GM10248 (cell line): ENCODE measurements around the gene HSD11B2.
A peak's percentile ranks its signal among the peaks of the same experiment; 100 is the strongest.

ENCODE experiments used
- CTCF ChIA-PET: fragments of 300-600 bp; sonication (Branson Sonifier 250); formaldehyde crosslinking; extraction: SDS; loops from one replicate; lab custom pipeline; 2021; ENCODE audit warnings: antibody characterized with exemption; lab: Yijun Ruan, JAX
- POLR2A ChIA-PET: fragments of 350-650 bp; sonication (Branson Sonifier 250); formaldehyde crosslinking; extraction: SDS; loops from one replicate; lab custom pipeline; 2020; ENCODE audit warnings: antibody characterized with exemption; lab: Yijun Ruan, JAX
- DNase-seq: peaks from one replicate; pipeline ENCODE4 v3.0.0; 2012; ENCODE audit errors: extremely low spot score
- TF ChIP-seq, protein P1 (sequence below): IDR thresholded peaks from 2 replicates; pipeline ENCODE4 v1.5.1; 2012; ENCODE audit warnings: mild to moderate bottlenecking, low read depth; ENCODE audit errors: extremely low read depth, missing control alignments, control extremely low read depth

The HSD11B2 gene

DNA sequence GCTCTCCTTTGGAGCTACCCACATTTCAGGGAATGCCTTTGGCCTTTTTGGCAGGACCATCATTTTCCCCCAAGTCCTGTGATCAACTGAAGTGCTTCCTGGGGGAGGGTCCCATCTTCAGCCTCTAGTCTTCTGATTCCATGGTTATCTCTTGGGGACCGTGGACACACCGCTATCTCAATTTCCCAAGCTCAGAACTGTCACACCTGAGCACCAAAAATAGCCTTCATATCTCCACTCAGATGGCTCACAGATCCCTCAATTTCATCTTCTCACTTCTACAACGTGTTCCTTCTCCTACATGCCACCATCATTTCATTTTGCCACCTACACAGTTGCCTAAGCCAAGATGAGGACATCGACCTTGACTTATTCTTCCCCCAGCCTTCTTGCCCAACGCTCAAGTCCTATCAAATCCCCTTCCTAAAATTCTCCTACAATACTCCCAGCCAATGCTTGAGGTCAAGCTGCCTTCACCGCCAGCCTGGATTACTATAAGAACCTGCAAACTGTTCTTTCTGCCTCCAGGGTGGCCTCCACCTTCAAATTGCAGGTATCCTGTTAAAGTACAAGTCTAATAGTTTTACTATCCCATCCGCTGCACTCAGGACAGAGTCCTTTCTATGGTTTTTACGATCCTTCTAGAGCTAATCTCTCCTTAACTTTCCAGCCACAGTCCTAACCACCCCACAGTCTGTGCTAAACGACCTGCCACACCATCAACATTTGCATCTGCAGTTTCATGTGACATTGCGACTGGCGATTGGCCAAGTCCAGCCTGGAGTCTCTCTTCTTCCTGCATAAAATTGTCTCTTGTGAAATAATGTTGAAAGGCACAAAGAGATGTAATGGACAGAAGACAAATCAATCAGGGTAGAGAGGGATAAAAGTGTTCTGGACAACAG lies 43.9 kb downstream of the HSD11B2 start:
- CTCF ChIA-PET = interaction anchor here (0.7 to 2.0 kb wide), 4 partner anchors 10 to 194 kb away, joined by 3 to 5 read pairs (median 4); no protein-coding TSS in a partner anchor
- TF ChIP-seq, protein P1, sequence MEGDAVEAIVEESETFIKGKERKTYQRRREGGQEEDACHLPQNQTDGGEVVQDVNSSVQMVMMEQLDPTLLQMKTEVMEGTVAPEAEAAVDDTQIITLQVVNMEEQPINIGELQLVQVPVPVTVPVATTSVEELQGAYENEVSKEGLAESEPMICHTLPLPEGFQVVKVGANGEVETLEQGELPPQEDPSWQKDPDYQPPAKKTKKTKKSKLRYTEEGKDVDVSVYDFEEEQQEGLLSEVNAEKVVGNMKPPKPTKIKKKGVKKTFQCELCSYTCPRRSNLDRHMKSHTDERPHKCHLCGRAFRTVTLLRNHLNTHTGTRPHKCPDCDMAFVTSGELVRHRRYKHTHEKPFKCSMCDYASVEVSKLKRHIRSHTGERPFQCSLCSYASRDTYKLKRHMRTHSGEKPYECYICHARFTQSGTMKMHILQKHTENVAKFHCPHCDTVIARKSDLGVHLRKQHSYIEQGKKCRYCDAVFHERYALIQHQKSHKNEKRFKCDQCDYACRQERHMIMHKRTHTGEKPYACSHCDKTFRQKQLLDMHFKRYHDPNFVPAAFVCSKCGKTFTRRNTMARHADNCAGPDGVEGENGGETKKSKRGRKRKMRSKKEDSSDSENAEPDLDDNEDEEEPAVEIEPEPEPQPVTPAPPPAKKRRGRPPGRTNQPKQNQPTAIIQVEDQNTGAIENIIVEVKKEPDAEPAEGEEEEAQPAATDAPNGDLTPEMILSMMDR = no peak
- POLR2A ChIA-PET = no interaction called here
- no peak for DNase-seq

- CTCF ChIA-PET = interaction anchor here (3.8 to 7.5 kb wide), 4 partner anchors 13 to 51 kb away, joined by 30 to 76 read pairs (median 51); no protein-coding TSS in a partner anchor
- POLR2A ChIA-PET = interaction anchor here (0.6 kb wide), 1 partner anchor 192 kb away, joined by 3 read pairs; no protein-coding TSS in a partner anchor
- DNase-seq = no peak
- TF ChIP-seq, protein P1 = no peak
Measured at GRCh38 chr16:67477960-67478554, 47.1 kb downstream of the HSD11B2 start.

GRCh38 chr16:67480833-67481560 lies 50.1 kb downstream of the HSD11B2 start, which contains the start of gene ATP6V0D1:
TSS of gene ATP6V0D1 (minus strand) at chr16:67481157. CDS start at chr16:67481086, 71 bp downstream.
- TF ChIP-seq, protein P1 = peak; percentile 90
- DNase-seq = peak; percentile 99
- ChIA-PET POLR2A (interaction anchor here (0.7 to 1.2 kb wide), 7 partner anchors 10 to 318 kb away, joined by 3 to 6 read pairs (median 3); no protein-coding TSS in a partner anchor), CTCF (interaction anchor here (0.6 to 7.5 kb wide), 49 partner anchors 10 to 302 kb away, joined by 3 to 76 read pairs (median 4); partner anchors contain the start of genes ACD, C16orf86, CARMIL2 and CTCF)

DNA sequence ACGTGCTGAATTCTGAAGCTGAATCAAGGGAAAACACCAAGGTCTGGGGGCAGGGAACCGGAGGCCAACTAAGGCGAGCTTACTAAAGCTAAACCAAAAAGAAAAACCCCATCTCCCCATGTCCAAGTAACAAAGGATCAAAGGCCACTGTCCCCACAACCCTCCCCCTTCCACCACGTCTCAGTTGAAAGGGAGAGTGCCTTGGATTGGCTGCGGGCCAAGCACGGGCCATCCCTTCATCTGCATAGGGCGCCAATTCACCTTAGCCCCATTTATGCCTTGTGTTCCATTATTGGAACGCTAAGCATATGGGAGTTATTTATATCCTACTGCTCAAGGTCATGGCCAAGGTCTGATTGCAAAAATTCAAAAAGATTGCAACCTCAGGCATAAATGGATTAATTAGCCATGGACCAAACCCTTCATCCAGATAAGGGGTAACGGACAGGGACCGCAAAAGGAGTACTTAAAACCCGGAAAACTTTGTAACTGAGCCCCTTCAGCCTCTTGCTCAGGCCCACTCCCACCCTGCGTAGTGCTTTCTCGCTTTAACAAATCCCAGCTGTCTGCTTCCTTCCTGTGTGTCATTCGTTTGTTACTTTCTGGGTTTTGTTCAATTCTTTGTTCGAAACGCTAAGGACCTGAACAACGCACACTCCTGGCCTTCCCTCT lies 50.8 kb downstream of the HSD11B2 start:
- POLR2A ChIA-PET = interaction anchor here (0.7 to 1.2 kb wide), 5 partner anchors 11 to 80 kb away, joined by 3 to 4 read pairs (median 3); no protein-coding TSS in a partner anchor
- TF ChIP-seq, protein P1 = no peak
- no peak for DNase-seq
- CTCF ChIA-PET = interaction anchor here (0.6 to 7.5 kb wide), 41 partner anchors 10 to 301 kb away, joined by 3 to 76 read pairs (median 4); partner anchors contain the start of genes ACD, C16orf86, CARMIL2 and CTCF

- ChIA-PET POLR2A (interaction anchor here (0.6 to 1.2 kb wide), 2 partner anchors 10 to 84 kb away, joined by 3 read pairs; no protein-coding TSS in a partner anchor), CTCF (interaction anchor here (1.1 to 7.5 kb wide), 10 partner anchors 11 to 185 kb away, joined by 3 to 76 read pairs (median 17); partner anchors contain the start of genes C16orf86 and ENKD1)
- TF ChIP-seq, protein P1 = no peak
- DNase-seq = no peak
Measured at GRCh38 chr16:67482233-67482924, 51.5 kb downstream of the HSD11B2 start.
